ENCODE data around the gene SIM1.

GRCh38 chr6:100378576-100378975, 86.1 kb downstream of the SIM1 start:
- no peak for TF ChIP-seq CTCF (IDR thresholded peaks at IDR 0.05; ENCODE audit: insufficient read depth, low read length, poor library complexity, severe bottlenecking)
- no peak for TF ChIP-seq EZH2phosphoT487 (conservative IDR thresholded peaks at IDR 0.05; ENCODE audit: low read length)

Data from SU-DHL-6 (cell line).